ENCODE results near the gene VCL. TPM values are rescaled to one million over a fixed set of nuclear protein-coding genes. Genes with fewer than 3 reads are reported as not detected.

The VCL gene
- polyA plus RNA-seq, 1 donor from 2014 or later: 11.2 TPM

DNA sequence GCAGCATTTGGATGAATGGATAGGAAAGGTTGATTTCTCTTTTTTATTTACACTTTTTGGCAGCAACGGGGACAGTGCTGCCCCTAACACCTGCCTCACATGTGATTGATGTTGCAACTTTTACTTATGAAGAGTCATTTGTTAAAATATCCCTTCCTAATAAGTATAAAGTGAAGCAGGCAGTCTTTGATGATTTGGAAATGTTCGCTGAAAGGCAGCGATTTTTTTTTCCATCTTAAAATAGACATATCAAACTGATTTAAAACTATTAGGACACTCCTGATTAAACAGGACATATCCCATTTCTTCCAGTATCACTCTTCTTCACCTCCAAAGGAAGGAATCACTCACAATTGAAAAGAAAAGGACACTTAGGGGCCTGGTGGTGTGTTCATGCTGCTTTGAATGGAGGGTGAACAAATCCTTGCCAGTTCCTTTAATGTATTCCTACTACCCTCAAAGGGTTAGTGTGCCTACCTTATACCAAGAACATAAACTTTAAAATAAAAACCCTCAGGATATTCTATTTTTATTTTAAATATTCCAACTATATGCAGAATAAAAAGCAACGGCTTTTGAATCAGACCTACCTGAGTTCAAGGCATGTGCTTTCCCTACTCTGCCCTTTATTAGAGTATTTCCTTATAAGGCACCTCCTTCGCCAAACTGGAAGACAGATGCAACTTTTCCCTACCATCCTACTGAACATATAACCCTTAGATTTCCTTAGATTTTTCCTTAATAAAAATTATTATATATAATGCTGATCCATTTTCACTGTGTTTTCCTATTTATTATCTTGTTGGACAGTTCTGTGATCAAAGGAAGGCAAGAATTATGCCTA lies 154.2 kb downstream of the VCL start:
- Histone ChIP-seq H4K20me1 (ENCODE audit: insufficient read depth) (no peaks in the 10 kb centered on the region), H3K27ac (ENCODE audit: low read length) (peak overlapping the region; percentile 96), H3K9me2 (ENCODE audit: insufficient read depth, low read length) (no peaks in the 10 kb centered on the region), H3K9me3 (ENCODE audit: low read length) (no peaks in the 10 kb centered on the region), H2AFZ (ENCODE audit: low read depth, low read length) (peak overlapping the region; percentile 93), H3K4me2 (ENCODE audit: low read length) (peak overlapping the region; percentile 47), H3K27me3 (ENCODE audit: insufficient read depth, low read depth, low read length) (no peaks in the 10 kb centered on the region), H3K9ac (ENCODE audit: low read length) (peak overlapping the region; percentile 89), H3K79me2 (replicated peaks; ENCODE audit: insufficient read depth, low read length) (peaks cover 49% of the 10 kb centered on the region), H3K36me3 (ENCODE audit: insufficient read depth, low read length) (no peaks in the 10 kb centered on the region), H3F3A (ENCODE audit: insufficient read depth, low read length, poor library complexity, severe bottlenecking) (no peaks in the 10 kb centered on the region), H3K4me3 (ENCODE audit: low read length) (peak overlapping the region; percentile 91)
- TF ChIP-seq MXI1 (conservative IDR thresholded peaks at IDR 0.05; ENCODE audit: poor library complexity, severe bottlenecking): no peak
- no peak for TF ChIP-seq SMC3 (conservative IDR thresholded peaks at IDR 0.05; ENCODE audit: poor library complexity)
- TF ChIP-seq EP300 (conservative IDR thresholded peaks at IDR 0.05; ENCODE audit: poor library complexity, severe bottlenecking): no peak
- TF ChIP-seq EZH2 (IDR thresholded peaks at IDR 0.05; ENCODE audit: borderline replicate concordance, insufficient read depth, low read length, poor library complexity, severe bottlenecking): no peak
- TF ChIP-seq, protein P1, sequence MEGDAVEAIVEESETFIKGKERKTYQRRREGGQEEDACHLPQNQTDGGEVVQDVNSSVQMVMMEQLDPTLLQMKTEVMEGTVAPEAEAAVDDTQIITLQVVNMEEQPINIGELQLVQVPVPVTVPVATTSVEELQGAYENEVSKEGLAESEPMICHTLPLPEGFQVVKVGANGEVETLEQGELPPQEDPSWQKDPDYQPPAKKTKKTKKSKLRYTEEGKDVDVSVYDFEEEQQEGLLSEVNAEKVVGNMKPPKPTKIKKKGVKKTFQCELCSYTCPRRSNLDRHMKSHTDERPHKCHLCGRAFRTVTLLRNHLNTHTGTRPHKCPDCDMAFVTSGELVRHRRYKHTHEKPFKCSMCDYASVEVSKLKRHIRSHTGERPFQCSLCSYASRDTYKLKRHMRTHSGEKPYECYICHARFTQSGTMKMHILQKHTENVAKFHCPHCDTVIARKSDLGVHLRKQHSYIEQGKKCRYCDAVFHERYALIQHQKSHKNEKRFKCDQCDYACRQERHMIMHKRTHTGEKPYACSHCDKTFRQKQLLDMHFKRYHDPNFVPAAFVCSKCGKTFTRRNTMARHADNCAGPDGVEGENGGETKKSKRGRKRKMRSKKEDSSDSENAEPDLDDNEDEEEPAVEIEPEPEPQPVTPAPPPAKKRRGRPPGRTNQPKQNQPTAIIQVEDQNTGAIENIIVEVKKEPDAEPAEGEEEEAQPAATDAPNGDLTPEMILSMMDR (IDR thresholded peaks at IDR 0.05; ENCODE audit: poor library complexity, severe bottlenecking): no peak
- TF ChIP-seq TAF1 (IDR thresholded peaks at IDR 0.05; ENCODE audit: low read depth): no peak
- no peak for TF ChIP-seq POLR2AphosphoS5 (IDR thresholded peaks at IDR 0.05)
- TF ChIP-seq RAD21 (conservative IDR thresholded peaks at IDR 0.05): no peak
- TF ChIP-seq, protein P2, sequence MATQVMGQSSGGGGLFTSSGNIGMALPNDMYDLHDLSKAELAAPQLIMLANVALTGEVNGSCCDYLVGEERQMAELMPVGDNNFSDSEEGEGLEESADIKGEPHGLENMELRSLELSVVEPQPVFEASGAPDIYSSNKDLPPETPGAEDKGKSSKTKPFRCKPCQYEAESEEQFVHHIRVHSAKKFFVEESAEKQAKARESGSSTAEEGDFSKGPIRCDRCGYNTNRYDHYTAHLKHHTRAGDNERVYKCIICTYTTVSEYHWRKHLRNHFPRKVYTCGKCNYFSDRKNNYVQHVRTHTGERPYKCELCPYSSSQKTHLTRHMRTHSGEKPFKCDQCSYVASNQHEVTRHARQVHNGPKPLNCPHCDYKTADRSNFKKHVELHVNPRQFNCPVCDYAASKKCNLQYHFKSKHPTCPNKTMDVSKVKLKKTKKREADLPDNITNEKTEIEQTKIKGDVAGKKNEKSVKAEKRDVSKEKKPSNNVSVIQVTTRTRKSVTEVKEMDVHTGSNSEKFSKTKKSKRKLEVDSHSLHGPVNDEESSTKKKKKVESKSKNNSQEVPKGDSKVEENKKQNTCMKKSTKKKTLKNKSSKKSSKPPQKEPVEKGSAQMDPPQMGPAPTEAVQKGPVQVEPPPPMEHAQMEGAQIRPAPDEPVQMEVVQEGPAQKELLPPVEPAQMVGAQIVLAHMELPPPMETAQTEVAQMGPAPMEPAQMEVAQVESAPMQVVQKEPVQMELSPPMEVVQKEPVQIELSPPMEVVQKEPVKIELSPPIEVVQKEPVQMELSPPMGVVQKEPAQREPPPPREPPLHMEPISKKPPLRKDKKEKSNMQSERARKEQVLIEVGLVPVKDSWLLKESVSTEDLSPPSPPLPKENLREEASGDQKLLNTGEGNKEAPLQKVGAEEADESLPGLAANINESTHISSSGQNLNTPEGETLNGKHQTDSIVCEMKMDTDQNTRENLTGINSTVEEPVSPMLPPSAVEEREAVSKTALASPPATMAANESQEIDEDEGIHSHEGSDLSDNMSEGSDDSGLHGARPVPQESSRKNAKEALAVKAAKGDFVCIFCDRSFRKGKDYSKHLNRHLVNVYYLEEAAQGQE (IDR thresholded peaks at IDR 0.05; ENCODE audit: borderline replicate concordance): no peak

DNA sequence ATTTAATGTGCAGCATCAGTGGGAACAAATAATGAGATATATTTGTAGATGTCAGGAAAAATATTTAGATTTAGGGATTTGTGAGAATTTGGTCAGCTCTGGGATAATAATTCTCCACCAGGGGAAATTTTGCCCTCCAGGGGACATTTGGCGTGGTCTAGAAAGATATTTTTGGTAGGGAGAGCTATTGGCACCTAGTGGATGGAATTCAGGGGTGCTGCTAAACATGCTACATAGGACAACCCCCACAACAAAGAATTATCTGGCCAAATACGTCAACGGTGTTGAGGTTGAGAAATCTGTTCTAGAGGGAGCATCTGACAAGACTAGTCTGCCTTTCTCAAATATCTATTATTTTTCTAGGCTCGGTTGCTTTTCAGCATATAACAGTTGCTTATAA lies 155.2 kb downstream of the VCL start:
- H4K20me1 ChIP-seq (ENCODE audit: insufficient read depth): no peaks in the 10 kb centered on the region
- peak overlapping the region; percentile 47 for H3K4me2 ChIP-seq (ENCODE audit: low read length)

More for the DNA sequence above, 155.2 kb downstream of the VCL start:
- peaks cover 46% of the 10 kb centered on the region for H3K79me2 ChIP-seq (replicated peaks; ENCODE audit: insufficient read depth, low read length)
- no peaks in the 10 kb centered on the region for H3K27me3 ChIP-seq (ENCODE audit: insufficient read depth, low read depth, low read length)
- peak overlapping the region; percentile 91 for H3K4me3 ChIP-seq (ENCODE audit: low read length)
- no peaks in the 10 kb centered on the region for H3K9me2 ChIP-seq (ENCODE audit: insufficient read depth, low read length)
- H3K27ac ChIP-seq (ENCODE audit: low read length): no peak overlapping the region
- TF ChIP-seq, protein P1 (IDR thresholded peaks at IDR 0.05; ENCODE audit: poor library complexity, severe bottlenecking): no peak
- TF ChIP-seq TAF1 (IDR thresholded peaks at IDR 0.05; ENCODE audit: low read depth): no peak
- no peak for TF ChIP-seq SMC3 (conservative IDR thresholded peaks at IDR 0.05; ENCODE audit: poor library complexity)
- TF ChIP-seq, protein P2 (IDR thresholded peaks at IDR 0.05; ENCODE audit: borderline replicate concordance): no peak
- TF ChIP-seq RAD21 (conservative IDR thresholded peaks at IDR 0.05): no peak
- no peak for TF ChIP-seq POLR2AphosphoS5 (IDR thresholded peaks at IDR 0.05)
- TF ChIP-seq EZH2 (IDR thresholded peaks at IDR 0.05; ENCODE audit: borderline replicate concordance, insufficient read depth, low read length, poor library complexity, severe bottlenecking): no peak
- TF ChIP-seq EP300 (conservative IDR thresholded peaks at IDR 0.05; ENCODE audit: poor library complexity, severe bottlenecking): no peak
- TF ChIP-seq MXI1 (conservative IDR thresholded peaks at IDR 0.05; ENCODE audit: poor library complexity, severe bottlenecking): no peak
- H3K9ac ChIP-seq (ENCODE audit: low read length): no peak overlapping the region
- no peaks in the 10 kb centered on the region for H3K36me3 ChIP-seq (ENCODE audit: insufficient read depth, low read length)
- H3F3A ChIP-seq (ENCODE audit: insufficient read depth, low read length, poor library complexity, severe bottlenecking): no peaks in the 10 kb centered on the region
- H3K9me3 ChIP-seq (ENCODE audit: low read length): no peaks in the 10 kb centered on the region
- no peak overlapping the region for H2AFZ ChIP-seq (ENCODE audit: low read depth, low read length)
